Measurements from ENCODE around the gene ZNF335.
A peak's percentile ranks its signal among the peaks of the same experiment; 100 is the strongest.
"Not testable (repeated sequence)": the region's sequence is repeated elsewhere in the genome, so short reads cannot be mapped to it uniquely, and the experiment has no call there.

Gene ZNF335

DNA sequence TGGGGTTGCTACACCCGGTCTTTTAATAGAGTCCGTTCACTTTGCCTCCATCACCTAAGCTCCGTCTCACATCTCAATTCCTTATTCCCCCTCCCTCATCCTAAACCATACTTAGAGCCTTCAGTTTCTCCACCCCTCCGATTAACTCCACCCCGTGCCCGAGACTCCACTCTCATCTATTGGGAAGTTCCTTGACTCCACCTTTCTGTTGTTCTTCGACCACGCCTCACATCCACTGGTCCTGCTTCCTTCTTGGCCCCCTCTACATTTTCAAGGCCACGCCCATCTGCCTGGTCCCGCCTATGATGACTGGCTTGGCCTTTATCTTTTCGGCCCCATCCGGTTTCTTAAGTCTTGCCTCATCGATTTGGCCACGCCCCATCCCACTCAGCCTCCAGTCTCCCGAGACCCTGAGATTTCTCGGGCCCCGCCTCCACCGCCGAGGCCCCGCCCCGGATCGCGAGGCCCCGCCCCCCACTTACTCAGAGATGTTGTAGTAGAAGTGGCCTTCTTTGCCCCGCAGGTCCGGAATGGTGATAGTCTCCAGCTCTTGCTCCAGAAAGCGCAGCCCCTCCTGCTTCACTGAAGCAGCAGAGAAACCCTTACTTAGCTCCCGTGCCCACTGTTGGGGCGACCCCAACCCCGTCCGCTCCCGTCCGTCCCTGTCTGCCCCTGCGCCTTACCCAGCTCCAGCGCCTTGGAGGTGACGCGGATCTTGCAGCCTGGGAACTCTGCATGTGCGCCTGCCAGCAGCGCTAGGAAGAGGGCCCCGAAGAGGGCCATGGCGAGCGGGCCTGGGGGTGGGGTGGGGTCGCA lies 61.1 kb downstream of the ZNF335 start:
- peak; percentile 96 for DNase-seq (ENCODE audit: low spot score)

DNA sequence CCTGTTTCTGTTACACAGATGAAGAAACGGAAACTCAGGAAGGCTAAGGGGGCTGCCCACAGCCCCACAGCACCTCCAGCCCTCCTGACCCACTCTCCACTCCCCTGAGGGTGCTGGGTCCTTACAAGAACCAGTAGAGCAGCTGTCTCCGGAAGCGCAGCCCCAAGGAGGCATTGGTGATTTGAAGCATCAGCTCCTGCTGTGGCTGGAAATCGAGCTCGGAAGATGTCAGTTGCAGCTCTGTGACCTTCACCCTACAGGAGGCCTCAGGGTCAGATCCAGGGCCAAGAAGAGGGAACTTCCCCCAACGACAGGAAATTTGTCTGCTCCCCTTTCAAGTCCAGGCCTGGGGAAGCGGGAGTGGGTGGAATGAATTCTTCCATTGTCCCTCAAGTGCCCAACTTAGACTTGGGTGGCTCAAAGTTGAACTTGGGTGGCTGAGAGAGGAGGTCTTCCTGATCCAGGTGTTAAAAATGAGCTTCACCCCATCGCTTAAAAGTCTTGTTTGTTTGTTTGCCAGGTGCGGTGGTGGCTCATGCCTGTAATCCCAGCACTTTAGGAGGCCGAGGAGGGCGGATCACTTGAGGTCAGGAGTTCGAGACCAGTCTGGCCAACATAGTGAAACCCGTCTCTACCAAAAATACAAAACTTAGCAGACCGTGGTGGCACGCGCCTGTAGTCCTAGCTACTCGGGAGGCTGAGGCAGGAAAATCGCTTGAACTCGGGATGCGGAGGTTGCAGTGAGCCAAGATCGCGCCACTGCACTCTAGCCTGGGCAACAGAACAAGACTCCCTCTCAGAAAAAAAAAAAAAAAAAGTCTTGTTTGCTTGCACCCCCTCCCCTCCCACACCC lies 62.0 kb downstream of the ZNF335 start:
- DNase-seq (ENCODE audit: low spot score) = no peak

DNA sequence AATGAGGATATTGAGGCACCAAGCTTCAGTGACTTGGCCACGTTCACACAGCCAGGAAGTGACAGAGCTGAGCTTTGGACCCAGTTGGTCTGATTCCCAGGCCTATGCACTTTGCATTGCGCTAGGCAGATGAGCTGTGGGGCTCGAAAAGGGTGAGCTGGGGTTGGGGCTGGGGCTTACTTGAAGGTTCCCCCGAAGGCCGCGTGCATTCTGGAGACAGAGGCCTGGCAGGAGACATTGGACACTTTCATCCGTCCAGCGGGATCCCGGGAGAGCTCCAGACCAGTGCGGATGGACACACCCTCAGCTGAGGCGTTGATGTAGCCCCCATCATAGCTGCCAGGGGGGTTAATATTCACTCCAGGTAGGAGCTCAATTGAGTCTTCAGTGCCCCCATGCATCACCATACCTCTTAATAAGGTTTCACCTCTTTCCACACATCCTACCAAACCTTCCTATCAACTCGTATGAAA lies 62.6 kb downstream of the ZNF335 start:
- DNase-seq (ENCODE audit: low spot score) = no peak

DNA sequence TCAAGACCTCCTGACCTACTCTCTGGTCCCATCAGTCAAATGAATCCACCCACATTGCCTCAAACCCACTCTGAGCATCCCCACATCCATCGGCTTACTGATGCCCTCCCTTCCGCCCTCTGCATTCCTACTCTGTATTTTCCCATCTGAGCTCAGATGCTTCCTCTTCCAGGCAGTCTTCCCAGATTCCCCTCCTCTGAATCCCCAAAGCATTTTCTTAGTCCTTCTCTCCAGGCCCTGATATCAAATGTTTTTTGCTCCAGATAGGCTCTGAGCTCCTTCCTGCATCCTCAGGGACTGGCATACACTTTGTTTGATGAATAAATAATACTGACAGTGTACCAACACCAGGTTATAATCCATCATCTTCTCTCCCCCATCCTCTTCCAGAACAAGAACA lies 63.9 kb downstream of the ZNF335 start:
- DNase-seq (ENCODE audit: low spot score) = no peak

DNA sequence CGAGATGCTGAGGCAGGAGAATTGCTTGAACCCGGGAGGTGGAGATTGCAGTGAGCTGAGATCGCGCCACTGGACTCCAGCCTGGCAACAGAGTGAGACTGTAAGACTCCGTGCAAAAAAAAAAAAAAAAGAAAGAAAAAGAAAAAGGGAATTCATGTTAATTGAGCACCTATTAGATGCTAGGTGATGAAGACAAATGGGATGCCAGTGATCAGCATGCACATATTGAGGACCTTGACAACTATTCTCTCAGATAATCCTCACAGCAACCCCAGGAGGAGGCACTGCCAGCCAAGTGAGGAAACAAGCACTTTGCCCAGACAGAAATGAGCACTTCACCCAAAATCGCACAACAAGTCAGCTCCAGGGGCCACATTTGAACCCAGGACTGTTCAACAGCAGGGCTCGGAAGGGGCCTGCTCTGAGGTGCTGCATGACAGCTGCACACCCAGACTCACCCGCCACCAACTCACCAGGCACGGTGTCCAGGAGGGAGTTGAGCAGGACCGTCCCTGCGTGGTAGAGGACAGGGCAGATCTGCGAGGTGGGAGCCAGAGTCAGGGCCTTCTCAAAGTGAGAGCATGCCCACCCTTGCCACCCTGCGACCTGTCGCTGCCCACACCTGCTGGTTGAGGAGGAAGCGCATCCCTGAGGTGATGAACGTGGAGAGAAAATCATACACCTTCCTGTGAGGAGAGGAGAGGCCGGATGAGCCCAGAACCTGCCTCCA lies 64.6 kb downstream of the ZNF335 start:
- DNase-seq (ENCODE audit: low spot score) = no peak

DNA sequence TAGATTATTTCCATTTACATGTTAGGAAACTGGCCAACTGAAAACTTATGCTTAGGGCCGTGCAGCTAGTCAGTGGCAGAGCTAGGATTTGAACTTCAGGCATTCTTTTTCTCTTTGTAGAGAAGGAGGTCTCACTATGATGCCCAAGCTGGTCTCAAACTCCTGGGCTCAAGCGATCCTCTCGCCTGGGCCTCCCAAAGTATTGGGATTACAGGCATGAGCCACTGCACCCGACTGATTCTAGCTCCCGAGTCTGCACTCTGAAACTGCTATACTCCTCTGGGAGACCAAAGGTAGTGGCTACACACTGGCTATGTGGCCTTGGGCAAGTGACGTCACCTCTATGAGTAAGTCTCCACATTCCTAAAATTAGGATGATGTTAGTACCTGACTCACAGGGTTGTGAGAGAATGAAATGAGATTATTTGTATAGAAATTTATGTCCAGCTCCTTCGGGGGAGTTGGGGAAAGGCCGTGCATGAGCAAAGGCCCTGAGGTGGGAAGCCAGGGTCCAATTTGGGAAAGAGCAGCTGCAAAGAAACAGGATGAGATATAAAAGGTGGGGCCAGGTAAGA lies 66.4 kb downstream of the ZNF335 start:
- no peak for DNase-seq (ENCODE audit: low spot score)

DNA sequence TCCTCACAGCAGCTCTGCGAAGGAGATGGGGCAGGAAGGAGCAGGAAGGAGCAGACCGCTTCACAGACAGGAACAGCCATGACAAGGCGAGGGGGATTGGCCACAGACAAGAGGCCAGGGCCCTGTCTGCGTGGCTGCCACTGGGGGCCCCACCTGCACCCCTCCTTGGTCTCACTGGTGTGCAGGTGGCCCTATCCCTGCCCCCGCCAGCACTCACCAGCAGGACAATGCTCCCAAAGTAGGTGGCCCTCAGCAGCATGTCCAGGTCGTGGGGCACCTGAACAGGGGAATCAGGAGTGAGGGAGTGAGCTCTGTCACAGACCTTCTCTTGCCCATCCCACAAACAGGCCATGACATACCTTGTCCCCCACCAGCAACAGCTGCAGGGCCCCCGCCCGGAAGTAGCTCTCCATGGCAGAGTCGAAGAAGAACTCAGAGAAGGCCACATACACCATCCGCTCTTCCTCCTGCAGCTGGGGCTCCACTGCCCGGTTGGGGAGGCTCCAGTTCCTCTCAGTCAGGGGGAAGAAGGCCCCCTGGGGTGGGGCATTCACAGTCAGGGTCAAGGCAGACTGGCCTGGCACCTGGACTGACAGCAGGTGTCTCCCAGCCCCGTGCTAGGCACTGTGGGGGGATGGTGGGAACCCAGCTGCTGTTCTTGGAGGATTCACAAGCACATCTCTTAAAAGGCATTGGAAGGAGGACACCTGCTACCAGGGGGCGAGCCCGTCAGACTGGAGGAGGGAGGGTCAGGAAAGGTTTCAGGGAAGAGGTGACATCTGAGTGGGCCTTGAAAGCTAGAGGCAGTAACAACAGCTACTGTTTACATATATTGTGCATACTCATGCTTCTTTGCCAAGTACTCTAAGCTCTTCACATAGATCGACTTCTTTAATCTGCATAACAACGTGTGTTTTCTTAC lies 67.2 kb downstream of the ZNF335 start:
- no peak for DNase-seq (ENCODE audit: low spot score)

DNA sequence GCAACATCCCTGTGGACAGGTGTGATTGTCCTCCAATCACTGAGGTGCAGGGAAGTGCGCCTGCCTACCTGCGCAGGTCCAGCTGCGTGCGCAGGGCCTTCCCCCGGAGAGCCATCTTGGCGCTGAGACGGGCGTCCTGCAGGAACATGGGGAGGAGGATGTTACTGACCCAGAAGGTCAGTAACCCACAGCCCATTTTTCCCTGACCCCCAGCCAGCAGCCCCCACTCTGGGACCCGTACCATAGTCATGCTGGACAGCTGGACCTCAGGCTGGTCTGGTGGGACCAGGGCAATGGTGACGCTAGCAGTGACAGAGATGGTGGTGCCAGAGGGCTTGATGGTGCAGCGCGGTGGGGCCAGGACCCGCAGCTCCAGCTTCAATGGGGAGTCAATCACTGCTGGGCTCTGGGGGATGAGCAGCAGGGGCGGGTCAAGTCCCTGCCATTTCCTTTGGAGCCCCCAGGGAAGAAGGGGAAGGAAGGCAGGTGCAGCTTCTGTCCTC lies 69.8 kb downstream of the ZNF335 start:
- DNase-seq (ENCODE audit: low spot score) = no peak

DNA sequence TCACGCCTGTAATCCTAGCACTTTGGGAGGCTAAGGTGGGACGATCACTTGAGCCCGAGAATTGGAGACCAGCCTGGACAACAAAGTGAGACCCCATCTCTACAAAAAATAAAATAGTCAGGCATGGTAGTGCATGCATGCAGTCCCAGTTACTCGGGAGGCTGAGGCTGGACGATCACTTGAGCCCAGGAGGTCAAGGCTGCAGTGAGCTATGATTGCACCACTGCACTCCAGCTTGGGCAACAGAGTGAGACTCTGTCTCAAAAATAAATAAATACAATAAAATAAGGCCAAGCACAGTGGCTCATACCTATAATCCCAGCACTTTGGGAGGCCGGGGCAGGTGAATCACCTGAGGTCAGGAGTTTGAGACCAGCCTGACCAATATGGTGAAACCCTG lies 70.7 kb downstream of the ZNF335 start:
- DNase-seq (ENCODE audit: low spot score) = not testable (repeated sequence)

DNA sequence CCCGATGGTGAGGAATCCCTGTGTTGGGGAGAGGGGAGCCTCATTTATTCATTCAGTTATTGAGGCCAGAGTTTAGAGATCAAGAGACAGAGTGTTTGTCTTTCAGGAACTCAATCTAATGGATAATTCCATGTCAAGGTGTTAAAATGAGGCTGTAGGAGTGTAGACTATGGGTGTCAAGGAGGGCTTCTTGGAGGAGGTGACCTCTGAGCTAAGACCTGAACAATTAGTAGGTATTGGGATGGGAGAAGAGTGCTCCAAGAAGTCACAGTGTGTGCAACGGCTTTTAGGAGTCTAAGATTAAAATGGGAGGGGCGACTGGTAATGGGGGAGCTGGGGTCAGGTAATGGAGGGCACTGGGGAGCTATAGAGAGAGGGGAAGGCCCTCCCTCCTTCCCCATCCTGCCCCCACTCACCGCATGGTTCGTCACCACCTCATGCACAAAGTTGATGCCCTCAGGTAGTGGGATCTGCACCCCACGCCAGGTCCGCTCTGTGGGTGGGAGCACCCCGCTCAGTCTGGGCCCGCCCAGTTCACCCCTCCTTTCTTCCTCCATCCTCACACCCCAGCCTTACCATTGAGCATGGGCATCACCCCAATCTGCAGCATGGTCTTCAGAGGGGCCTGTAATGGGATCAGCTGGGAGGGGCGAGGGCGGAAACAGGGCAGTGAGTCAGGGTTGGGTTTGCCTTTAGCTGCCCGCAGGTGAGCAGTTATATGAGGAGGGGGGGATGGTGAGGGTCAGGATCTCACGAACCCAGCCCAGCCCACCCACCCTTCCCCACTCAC lies 72.8 kb downstream of the ZNF335 start:
- no peak for DNase-seq (ENCODE audit: low spot score)
